Neural cell (in vitro differentiated cells): ENCODE results near the gene LONRF3. TPM values are rescaled to one million over a fixed set of nuclear protein-coding genes. Genes with fewer than 3 reads are reported as not detected.

Experiments
- H2AFZ ChIP-seq: fragments of 200-600, 300-800 bp; sonication (generic), shearing (Covaris generic); 2 replicates; pipeline ENCODE4 v1.6.0; 2014; ENCODE audit warnings: low read depth, mild to moderate bottlenecking, antibody characterized with exemption, low read length, moderate library complexity
- H3F3A ChIP-seq: fragments of 200-600 bp; shearing (Covaris generic); 2 replicates; pipeline ENCODE4 v1.6.1; 2016; ENCODE audit warnings: mild to moderate bottlenecking, moderate library complexity, mixed read lengths, antibody characterized with exemption, low read length; ENCODE audit not compliant: insufficient read depth, poor library complexity, severe bottlenecking
- H3K27ac ChIP-seq: fragments of 200-600, 300-800 bp; sonication (generic), shearing (Covaris generic); 2 replicates; pipeline ENCODE4 v1.5.1; 2014; ENCODE audit warnings: mild to moderate bottlenecking, low read length, moderate library complexity
- H3K27me3 ChIP-seq: fragments of 300-800, 200-600 bp; sonication (generic), shearing (Covaris generic); 2 replicates; pipeline ENCODE4 v1.6.0; 2014; ENCODE audit warnings: mild to moderate bottlenecking, low read depth, low read length, moderate library complexity; ENCODE audit not compliant: insufficient read depth
- H3K36me3 ChIP-seq: fragments of 300-800, 200-600 bp; sonication (generic), shearing (Covaris generic); 2 replicates; pipeline ENCODE4 v1.5.1; 2014; ENCODE audit warnings: mild to moderate bottlenecking, antibody characterized with exemption, low read length, moderate library complexity; ENCODE audit not compliant: insufficient read depth
- H3K4me2 ChIP-seq: fragments of 300-800, 200-600 bp; sonication (generic), shearing (Covaris generic); 2 replicates; pipeline ENCODE4 v1.6.0; 2014; ENCODE audit warnings: mild to moderate bottlenecking, low read length
- H3K4me3 ChIP-seq: fragments of 300-800, 200-600 bp; sonication (generic), shearing (Covaris generic); 2 replicates; pipeline ENCODE4 v1.5.1; 2014; ENCODE audit warnings: mild to moderate bottlenecking, low read length, moderate library complexity
- H3K79me2 ChIP-seq: fragments of 200-600 bp; shearing (Covaris generic); replicated peaks from 2 replicates; pipeline ENCODE4 v1.6.0; 2014; ENCODE audit warnings: mild to moderate bottlenecking, low read length, moderate library complexity; ENCODE audit not compliant: insufficient read depth
- H3K9ac ChIP-seq: fragments of 300-800, 200-600 bp; sonication (generic), shearing (Covaris generic); 2 replicates; pipeline ENCODE4 v1.6.1; 2016; ENCODE audit warnings: mild to moderate bottlenecking, low read length, mixed read lengths
- H3K9me2 ChIP-seq: fragments of 200-600 bp; shearing (Covaris generic); 2 replicates; pipeline ENCODE4 v1.6.1; 2016; ENCODE audit warnings: mild to moderate bottlenecking, low read length, mixed read lengths; ENCODE audit not compliant: insufficient read depth
- H3K9me3 ChIP-seq: fragments of 200-600, 300-800 bp; sonication (generic), shearing (Covaris generic); 2 replicates; pipeline ENCODE4 v1.6.1; 2016; ENCODE audit warnings: mild to moderate bottlenecking, mixed run types, low read length, moderate library complexity, mixed read lengths
- H4K20me1 ChIP-seq: fragments of 200-600 bp; shearing (Covaris generic); 2 replicates; pipeline ENCODE4 v1.6.1; 2016; ENCODE audit warnings: mild to moderate bottlenecking, mixed run types; ENCODE audit not compliant: insufficient read depth
- CTCF ChIP-seq: fragments of 450-650 bp; IDR thresholded peaks from 2 replicates; pipeline ENCODE4 v1.5.1; 2014; ENCODE audit warnings: antibody characterized with exemption, mild to moderate bottlenecking, moderate library complexity; ENCODE audit not compliant: poor library complexity, severe bottlenecking
- EP300 ChIP-seq: fragments of 450-650 bp; conservative IDR thresholded peaks from 2 replicates; pipeline ENCODE4 v1.6.1; 2014; ENCODE audit warnings: antibody characterized with exemption, mild to moderate bottlenecking, moderate library complexity; ENCODE audit not compliant: poor library complexity, severe bottlenecking
- EZH2 ChIP-seq: fragments of 200-600, 300-800 bp; shearing (Covaris generic), sonication (generic); IDR thresholded peaks from 2 replicates; pipeline ENCODE4 v1.6.1; 2014; ENCODE audit warnings: antibody characterized with exemption, low read length, borderline replicate concordance, mild to moderate bottlenecking; ENCODE audit not compliant: insufficient read depth, poor library complexity, severe bottlenecking
- MXI1 ChIP-seq: fragments of 450-650 bp; conservative IDR thresholded peaks from 2 replicates; pipeline ENCODE4 v1.6.1; 2014; ENCODE audit warnings: antibody characterized with exemption, mild to moderate bottlenecking; ENCODE audit not compliant: poor library complexity, severe bottlenecking
- POLR2AphosphoS5 ChIP-seq: IDR thresholded peaks from 2 replicates; pipeline ENCODE4 v1.6.1; 2012
- RAD21 ChIP-seq: fragments of 450-650 bp; conservative IDR thresholded peaks from 2 replicates; pipeline ENCODE4 v1.6.1; 2014; ENCODE audit warnings: antibody characterized with exemption, mild to moderate bottlenecking, moderate library complexity
- SMC3 ChIP-seq: fragments of 450-650 bp; conservative IDR thresholded peaks from 2 replicates; pipeline ENCODE4 v1.6.1; 2014; ENCODE audit warnings: antibody characterized with exemption, mild to moderate bottlenecking, moderate library complexity; ENCODE audit not compliant: poor library complexity
- TAF1 ChIP-seq: IDR thresholded peaks from 2 replicates; pipeline ENCODE4 v1.6.1; 2012; ENCODE audit warnings: low read depth
- polyA plus RNA-seq: library from polyadenylated mRNA; depleted of rRNA; stranded (reverse); fragments of >200 nt; gene quantifications from 2 replicates; pipeline ENCODE4 v1.2.3, GENCODE V29; 2014
- TF ChIP-seq, protein P1 (sequence below): IDR thresholded peaks from 2 replicates; pipeline ENCODE4 v1.6.1; 2012; ENCODE audit warnings: borderline replicate concordance

The LONRF3 gene
- polyA plus RNA-seq, 1 donor from 2014 or later, result 0.41 TPM

- Histone ChIP-seq H3K9me2 (no peaks in the 10 kb centered on the region), H3K9me3 (no peaks in the 10 kb centered on the region), H3K9ac (no peak overlapping the region), H3K36me3 (no peaks in the 10 kb centered on the region), H2AFZ (no peak overlapping the region), H3K27ac (no peak overlapping the region), H3K27me3 (no peaks in the 10 kb centered on the region), H3K4me2 (no peak overlapping the region), H3K79me2 (no peaks in the 10 kb centered on the region), H4K20me1 (no peaks in the 10 kb centered on the region), H3K4me3 (no peak overlapping the region), H3F3A (no peaks in the 10 kb centered on the region)
- TF ChIP-seq EZH2, result no peak
- no peak for TF ChIP-seq SMC3
- no peak for TF ChIP-seq TAF1
- no peak for TF ChIP-seq MXI1
Observed at GRCh38 chrX:118961866-118962560, 12.4 kb upstream of the LONRF3 start.

DNA sequence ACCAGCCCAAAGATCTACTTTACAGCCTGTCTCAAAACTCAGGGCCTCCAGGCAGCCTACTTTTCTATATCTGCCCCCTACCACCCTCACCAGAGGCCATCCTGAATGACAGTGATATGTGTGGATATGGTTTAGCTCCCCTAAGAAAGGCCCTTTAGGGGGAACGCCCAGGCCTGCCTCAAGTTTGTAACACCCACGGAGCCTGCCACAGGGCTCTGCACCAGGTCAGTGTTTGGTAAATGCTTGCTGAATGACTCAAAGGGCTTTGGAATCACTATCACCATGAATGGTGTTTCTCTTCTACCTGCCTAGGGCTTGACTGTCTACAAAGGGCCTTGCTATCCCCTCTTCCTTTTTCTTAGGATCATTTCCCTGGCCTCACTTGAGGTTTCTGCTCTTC, 11.3 kb upstream of the LONRF3 start:
- H3K9me2 ChIP-seq, result no peaks in the 10 kb centered on the region
- no peak overlapping the region for H3K27ac ChIP-seq
- TF ChIP-seq SMC3 (no peak), RAD21 (no peak), EP300 (no peak), CTCF (no peak), POLR2AphosphoS5 (no peak), EZH2 (no peak)
- TF ChIP-seq, protein P1, sequence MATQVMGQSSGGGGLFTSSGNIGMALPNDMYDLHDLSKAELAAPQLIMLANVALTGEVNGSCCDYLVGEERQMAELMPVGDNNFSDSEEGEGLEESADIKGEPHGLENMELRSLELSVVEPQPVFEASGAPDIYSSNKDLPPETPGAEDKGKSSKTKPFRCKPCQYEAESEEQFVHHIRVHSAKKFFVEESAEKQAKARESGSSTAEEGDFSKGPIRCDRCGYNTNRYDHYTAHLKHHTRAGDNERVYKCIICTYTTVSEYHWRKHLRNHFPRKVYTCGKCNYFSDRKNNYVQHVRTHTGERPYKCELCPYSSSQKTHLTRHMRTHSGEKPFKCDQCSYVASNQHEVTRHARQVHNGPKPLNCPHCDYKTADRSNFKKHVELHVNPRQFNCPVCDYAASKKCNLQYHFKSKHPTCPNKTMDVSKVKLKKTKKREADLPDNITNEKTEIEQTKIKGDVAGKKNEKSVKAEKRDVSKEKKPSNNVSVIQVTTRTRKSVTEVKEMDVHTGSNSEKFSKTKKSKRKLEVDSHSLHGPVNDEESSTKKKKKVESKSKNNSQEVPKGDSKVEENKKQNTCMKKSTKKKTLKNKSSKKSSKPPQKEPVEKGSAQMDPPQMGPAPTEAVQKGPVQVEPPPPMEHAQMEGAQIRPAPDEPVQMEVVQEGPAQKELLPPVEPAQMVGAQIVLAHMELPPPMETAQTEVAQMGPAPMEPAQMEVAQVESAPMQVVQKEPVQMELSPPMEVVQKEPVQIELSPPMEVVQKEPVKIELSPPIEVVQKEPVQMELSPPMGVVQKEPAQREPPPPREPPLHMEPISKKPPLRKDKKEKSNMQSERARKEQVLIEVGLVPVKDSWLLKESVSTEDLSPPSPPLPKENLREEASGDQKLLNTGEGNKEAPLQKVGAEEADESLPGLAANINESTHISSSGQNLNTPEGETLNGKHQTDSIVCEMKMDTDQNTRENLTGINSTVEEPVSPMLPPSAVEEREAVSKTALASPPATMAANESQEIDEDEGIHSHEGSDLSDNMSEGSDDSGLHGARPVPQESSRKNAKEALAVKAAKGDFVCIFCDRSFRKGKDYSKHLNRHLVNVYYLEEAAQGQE, result no peak
- no peaks in the 10 kb centered on the region for H4K20me1 ChIP-seq
- no peak overlapping the region for H3K9ac ChIP-seq
- H3K4me3 ChIP-seq, result no peak overlapping the region
- no peaks in the 10 kb centered on the region for H3K79me2 ChIP-seq
- H3F3A ChIP-seq, result no peaks in the 10 kb centered on the region
- no peak overlapping the region for H3K4me2 ChIP-seq
- H3K9me3 ChIP-seq, result no peaks in the 10 kb centered on the region
- no peaks in the 10 kb centered on the region for H3K27me3 ChIP-seq
- no peaks in the 10 kb centered on the region for H3K36me3 ChIP-seq
- no peak overlapping the region for H2AFZ ChIP-seq
